HG02885 (cell line): ENCODE measurements around the gene INA.

Experiments used
- ATAC-seq: cut with Tn5 transposase; IDR thresholded peaks from one replicate; pipeline ENCODE4 v1.9.1; 2021; ENCODE audit warnings: mild to moderate bottlenecking; ENCODE audit not compliant: unreplicated experiment, poor library complexity

The INA gene

DNA sequence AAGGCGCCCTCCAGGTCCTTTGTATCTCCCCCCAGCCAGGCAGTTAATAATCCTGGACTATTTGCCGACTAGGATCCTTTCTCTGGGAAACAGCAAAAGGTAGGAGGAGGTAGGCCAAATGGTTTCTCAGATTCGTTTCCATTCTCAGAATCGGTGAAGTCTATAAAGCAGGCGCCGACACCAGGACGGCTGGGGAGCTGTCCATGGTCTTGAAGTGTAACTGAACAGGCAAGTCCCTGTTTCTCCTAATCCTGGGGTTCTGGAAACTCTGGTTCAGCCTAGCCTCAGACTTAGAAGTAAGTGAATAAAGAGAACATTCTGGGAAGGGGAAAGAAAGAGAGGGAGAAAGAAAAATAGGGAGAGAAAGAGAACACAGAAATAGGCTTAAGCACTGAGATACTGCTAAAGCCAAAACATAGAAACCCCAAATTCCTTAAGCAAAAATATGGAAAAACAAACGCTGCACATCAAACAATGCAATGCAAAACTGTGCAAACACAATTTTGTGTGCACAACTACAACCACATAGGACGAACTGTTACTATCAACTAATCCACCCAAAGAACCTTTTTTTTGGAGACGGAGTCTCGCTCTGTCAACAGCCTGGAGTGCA lies 11.1 kb upstream of the INA start:
- ATAC-seq, result no peak

DNA sequence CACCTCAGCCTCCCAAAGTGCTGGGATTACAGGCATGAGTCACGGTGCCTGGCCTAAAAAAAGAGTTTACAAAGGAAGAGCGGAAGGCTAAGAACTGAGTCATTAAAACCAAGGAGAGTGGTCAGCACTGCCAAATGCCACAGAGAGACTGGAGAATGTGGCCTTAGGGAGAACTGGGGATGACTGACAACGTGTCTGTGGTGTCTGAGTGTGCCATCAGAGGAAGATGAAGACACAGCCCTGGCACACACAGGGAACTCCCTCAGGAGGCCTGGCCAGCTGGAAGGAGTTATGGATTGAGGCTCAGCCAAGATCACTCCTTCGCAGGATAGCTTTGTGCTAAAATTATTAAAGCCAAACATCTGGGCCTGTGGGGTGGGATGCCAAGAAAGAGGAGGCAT lies 3.9 kb upstream of the INA start:
- no peak for ATAC-seq

DNA sequence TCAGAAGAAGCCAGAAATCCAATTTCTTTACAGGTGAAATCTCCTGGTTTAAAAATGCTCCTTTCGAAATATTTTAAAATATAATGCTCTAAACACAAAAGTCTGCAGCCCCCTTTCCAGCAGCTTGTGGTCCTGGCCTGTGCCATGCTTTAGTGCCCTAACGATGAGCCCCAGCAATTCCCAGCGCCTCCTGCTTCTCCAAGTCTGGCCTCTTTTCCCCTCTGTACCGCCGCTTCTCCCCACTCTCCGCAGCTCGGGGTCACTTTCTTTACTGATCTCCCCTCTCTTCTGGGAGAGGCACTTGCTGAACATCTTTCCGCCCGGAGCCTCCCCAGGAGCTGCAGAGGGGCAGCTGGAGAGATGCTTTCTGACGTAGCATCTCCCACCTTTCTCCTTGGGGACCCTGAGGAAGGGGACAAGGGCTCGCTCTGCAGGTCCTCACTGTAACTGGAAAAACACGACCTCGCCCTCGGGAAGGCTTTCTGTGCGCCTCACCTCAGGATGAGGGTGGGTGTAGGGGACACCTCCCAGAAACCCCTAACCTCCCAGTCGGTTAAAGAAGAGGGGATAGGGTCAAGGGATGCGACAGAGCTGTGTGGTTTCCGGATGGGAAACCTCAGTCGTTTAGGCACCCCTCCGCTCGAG lies 565 bp upstream of the INA start:
- ATAC-seq, result no peak

DNA sequence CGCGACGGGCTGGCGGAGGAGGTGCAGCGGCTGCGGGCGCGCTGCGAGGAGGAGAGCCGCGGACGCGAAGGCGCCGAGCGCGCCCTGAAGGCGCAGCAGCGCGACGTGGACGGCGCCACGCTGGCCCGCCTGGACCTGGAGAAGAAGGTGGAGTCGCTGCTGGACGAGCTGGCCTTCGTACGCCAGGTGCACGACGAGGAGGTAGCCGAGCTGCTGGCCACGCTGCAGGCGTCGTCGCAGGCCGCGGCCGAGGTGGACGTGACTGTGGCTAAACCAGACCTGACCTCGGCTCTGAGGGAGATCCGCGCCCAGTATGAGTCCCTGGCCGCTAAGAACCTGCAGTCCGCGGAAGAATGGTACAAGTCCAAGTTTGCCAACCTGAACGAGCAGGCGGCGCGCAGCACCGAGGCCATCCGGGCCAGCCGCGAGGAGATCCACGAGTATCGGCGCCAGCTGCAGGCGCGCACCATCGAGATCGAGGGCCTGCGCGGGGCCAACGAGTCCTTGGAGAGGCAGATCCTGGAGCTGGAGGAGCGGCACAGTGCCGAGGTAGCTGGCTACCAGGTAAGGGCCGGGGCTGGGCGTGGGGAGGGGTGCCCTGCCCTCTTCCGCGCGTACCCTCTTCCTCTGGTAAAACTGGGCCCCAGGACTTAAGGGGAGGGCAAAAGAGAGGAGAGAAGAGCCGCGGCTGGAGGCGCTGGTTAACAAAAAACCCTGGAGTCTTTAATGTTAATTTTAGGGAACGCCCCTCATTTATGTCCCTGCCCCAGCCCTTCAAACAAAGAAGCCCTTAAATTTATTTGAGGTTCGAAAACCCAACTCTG lies 987 bp downstream of the INA start:
- no peak for ATAC-seq

DNA sequence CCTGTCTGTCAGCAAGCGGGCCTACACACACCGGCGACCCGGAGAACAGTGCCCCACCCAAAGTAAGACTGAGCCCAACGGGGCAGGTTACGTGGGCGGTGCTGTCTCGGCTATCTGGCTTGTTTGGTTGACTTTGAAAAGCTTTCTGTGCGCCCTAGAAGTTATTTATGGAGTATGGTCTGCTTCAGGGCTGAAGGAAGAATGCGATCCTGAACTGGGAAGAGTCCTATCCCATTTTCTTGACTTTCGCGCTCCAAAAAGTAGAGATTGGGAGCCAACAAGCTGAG lies 1.5 kb downstream of the INA start:
- ATAC-seq, result no peak

DNA sequence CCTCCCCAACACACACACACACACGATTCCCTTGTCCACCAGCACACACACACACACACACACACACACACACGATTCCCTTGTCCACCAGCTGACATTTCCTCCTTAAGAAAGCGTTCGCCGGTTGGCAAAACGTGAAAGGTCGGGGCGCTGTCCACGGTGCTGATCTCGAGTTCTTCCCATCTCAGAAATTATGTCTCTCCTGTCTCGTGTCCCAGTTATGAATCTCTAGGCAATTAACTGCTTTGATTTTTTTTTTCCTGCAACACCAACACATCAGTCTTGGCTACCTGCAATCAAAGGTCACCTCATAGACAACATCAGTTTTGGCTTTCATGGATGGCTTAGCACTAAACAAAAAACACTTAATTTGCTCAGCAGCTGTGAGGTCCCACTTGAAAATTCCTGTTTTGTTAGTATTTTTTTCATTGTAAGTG lies 1.9 kb downstream of the INA start:
- no peak for ATAC-seq

DNA sequence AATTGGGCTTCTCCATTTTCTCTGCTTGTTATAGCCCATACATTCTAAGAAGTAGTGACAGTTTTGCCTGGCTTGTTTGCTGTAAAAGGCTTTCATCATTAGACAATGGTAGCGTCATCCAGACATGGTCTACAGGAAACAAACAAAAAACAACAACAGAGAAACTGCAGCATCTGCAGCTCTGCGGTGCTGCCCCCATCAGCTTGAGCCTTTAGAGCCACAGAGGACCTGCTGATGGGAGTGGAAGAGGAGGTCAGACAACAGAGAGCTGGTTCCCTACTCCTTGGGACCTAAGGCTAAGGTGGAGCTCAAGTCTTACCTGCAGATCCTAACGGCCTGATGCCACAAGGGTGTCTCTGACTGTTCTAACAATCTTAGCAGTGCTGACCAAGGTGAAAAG lies 3.1 kb downstream of the INA start:
- no peak for ATAC-seq

DNA sequence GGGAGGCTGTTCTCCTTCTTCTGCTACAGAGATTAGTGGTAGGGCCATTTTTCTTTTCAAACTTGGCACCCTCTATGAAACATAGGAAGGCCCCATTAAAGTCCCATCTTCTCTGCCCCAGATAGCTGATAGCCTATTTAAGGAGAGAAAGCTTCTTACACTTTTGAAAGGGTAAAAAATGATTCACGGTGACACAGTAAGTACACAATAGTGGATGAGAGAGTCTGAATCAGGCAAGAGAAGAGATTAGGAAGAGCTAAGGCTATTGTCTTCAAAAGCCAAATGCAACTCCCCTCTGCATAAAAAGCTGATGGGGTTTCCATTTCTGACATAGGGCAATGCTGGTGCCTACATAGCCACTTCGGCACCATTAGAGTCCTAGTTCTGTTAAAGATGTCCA lies 3.6 kb downstream of the INA start:
- ATAC-seq, result no peak

DNA sequence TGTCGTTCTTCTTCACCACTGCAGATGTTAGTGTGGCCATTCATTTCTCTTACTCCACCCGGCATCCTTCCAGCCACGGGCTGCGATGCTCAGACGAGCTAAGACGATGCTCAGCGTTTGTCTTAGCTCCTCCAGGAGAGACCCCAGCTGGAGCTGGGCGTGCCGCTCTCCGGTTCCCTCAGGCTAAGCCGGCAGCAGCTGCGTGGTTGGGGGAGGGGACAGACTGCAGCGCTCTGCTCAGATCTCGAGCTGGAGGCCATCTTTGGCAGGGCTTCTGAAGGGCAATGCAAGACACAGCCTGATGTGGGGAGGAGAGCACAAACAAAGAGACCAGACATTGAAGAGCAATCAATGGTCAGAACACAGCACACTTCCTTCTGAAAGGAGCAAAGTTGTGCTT lies 4.8 kb downstream of the INA start:
- ATAC-seq, result no peak

DNA sequence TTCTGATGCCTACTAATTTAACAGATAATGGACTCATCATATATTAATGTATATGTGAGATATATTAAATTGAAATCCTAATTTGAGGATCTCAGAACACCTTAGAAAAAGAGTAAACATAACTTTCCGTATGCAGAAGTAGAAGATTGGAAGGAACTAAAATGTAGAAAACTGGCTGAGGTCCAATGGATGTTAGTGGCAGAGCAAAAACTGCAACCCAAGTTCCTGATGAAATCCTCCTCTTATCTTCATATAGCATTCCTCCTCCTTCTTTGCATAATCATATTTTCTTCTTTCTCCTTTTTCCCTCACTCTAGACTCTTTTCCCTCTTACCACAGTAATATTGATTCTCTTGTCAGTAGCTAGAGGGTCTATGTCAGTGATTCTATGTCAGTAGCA lies 6.0 kb downstream of the INA start:
- ATAC-seq, result no peak

DNA sequence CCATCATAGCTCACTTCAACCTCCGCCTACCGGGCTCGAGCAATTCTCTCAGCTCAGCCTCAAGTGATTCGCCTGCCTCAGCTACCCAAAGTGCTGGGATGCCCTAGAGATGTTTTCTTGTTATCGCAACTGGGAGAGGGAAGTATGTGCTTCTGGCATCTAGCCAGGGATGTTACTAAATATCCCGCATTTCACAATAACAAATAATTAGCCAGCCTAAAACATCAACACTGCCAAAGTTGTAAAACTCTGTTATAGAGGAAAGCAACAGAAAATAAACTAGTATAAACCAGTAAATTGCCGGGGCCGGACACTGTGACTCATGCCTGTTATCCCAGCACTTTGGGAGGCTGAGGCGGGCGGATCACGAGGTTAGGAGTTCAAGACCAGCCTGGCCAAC lies 7.2 kb downstream of the INA start:
- no peak for ATAC-seq

DNA sequence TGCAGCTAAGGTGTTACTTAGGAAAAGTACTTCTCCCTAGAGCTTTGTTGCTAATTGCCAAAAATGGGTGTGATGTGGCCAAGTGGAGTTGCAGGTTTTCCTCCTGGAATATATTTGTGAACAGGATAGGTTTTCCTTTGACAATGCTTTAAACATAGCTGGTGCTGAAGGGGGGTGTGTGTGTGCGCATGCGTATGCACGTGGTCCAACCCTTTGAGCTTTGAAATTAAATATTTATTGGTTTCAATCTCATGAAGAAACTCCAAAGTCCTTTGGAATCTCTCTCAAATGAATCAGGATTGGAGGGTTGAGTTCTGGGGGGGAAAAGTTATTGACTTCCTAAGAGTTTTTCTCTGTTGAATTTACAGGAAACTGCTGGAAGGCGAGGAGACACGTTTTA lies 11.1 kb downstream of the INA start:
- ATAC-seq, result no peak

DNA sequence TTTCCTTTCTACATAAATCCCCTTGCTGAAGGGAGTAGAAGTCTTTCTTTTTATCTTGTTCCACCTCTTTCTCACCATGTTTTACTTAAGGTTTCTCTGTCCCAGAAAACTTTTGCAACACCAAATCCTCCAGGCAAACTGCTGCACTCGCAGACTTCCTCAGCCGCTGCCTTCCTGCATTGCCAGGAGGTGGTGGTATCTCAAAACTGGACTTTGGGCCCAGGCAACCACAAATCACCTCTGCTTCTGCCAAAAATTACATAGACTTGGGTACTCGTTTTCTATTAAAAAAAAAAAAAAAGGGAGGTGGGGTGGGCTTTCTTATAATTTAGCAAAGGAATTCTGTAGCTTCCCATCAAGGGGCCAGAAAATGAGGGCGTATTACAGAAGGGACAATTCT lies 14.7 kb downstream of the INA start:
- ATAC-seq, result no peak

DNA sequence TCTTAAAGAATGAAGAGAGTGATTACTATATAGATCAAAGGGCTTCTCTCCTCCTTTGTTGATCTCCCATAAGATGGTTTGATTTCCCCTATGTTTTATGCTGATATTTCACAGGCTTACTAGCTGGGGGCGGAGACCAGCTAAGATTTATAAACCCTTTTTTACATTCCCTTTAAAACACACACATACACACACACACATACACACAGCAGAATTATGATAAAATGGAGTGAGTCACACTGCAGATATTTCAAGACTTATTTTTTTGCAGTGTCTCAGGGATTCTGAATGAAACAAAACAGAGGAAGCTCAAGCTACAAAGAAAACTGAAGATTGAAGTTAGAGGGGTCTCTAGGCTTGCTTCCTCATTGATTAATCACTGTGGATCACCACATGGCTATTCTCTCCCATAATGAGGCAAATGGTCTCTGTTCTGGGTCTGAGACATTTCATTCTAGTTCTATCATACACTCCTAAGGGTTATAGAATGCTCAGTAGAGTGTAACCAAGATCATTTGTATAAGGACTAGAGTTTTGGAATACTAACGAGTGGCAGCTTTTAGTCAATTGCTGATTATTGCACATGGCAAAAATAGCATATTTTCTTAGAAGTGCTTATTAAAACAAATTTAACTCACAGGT lies 18.6 kb downstream of the INA start:
- ATAC-seq, result no peak

DNA sequence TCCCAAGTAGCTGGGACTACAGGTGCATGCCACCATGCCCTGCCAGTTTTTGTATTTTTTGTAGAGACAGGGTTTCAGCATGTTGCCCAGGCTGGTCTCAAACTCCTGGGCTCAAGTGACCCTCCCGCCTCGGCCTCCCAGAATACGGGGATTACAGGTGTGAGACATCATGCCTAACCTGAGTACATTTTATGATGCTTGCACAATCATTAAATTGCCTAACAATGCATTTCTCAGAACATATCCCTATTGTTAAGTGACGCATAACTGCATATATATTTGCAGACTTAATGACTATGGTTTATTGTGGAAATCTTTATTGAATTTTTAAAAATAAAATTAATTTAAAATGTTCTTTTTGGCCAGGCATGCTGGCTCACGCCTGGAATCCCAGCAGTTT lies 30.7 kb downstream of the INA start:
- no peak for ATAC-seq

DNA sequence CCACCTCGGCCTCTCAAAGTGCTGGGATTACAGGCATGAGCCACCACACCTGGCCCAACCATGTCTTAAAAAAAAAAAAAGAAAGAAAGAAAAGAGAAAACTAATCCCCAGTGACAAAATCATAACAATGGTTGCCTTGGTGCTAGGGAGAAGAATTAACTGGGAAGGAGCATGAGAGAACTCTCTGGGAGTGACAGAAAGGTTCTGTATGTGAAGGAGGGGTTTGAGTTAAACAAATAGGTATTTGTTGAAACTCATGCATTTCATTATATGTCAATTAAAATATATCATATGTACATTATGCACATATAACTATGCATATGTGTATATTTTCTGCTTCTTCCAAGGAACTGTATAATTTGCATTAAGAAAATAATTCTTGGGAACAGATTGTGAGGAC lies 33.3 kb downstream of the INA start:
- ATAC-seq, result no peak

DNA sequence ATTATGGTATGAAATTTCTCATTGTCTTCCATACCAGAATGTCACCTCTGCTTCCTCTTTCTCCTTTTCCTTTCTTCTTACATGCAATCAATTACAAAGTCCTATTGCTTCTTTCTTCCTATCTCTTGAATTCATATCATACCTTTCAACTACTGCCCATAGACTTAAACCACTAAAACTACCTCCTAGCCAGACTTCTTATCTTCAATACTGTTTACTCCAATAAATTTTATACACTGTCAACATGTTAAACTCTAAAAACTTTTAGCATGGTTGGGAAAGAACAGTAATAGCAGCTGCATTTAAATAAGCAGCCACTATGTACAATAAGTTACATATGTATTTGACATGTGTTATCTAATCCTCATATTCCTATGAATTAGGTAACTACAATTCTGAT lies 39.1 kb downstream of the INA start:
- no peak for ATAC-seq

DNA sequence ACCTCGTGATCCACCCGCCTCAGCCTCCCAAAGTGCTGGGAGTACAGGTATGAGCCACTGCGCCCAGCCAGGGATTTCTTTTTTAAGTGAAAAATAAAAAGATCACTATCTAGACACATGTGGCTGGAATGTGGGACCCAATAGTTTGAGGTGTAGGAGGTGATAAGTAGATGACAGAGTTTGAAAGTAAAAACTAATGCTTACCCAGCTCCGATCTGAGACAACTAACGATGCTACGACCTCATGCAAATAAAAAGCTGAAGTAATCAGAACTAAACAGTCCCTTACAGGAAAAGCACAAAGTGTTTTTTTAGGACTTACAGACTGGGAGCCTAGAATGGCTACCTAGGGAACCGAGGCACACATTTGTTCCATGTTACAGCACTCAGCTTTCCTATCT lies 51.0 kb downstream of the INA start:
- ATAC-seq, result no peak

DNA sequence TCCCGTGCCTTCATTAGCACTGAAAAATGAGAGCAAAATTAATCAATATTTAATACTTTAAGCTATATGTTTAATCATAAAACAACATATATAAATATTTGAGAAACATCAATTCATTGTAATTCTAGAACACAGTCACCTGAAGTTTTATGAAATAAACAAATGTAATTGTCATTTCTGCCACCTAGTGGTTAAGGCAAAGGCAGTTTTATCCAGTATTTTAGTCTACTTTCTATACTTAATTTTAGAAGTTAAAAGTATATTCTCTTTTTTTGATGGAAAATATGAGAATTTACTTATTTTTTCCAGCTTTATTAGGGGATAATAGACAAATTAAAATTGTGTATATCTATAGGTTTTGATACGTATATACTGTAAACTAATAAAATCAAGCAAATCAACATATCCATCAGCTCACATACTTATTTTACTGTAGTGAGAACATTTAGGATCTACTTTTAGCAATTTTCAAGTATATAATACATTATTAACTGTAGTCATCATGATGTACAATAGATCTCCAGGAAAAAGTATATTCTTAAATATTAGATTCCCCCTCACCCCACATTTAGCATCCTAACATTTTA lies 57.1 kb downstream of the INA start:
- no peak for ATAC-seq

DNA sequence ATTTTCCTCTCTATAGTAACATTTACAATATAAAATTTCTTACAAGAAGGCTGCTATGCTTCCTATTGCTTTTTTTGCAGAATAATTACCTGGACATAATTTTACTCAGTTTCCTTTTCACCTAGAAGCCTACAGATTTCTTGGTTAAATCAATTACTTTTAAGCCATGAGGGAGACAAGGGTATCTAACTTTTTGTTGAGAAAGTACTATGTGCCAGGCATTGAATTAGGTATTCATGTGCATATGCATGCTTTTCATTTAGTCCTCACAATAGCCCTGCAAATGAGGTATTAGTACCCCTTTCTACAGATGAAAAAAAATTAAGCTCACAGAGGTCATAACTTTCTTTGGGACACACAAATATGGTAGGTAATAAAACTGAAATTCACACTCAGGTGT lies 57.6 kb downstream of the INA start:
- ATAC-seq, result no peak

DNA sequence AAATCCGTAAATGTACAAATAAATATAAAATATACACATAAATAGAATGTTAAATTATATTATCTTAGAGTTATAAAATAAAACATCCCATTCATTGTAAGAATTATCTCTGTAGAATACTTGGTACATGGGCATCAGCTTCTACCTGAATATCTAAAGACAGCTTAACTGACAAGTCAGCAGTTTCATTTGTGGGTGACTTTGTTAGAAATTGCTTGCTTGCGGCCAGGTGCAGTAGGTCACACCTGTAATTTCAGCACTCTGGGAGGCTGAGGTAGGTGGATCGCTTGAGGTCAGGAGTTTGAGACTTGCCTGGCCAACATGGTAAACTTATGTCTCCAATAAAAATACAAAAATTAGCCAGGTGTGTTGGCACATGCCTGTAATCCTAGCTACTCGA lies 59.4 kb downstream of the INA start:
- ATAC-seq, result no peak
